ENCODE results near the gene PLXNB1.

The PLXNB1 gene

GRCh38 chr3:48428572-48429316, 1.1 kb downstream of the PLXNB1 start:
- peak in 1 of 2 donors; percentile 28 for DNase-seq (ENCODE audit: low read depth in 2 of 2)
- H3K4me3 ChIP-seq (replicated peaks in 1 of 2; ENCODE audit: low read depth in 2 of 2, low read length in 2 of 2), result peak overlapping the region; percentile 63 to 66
- TF ChIP-seq, protein P1, sequence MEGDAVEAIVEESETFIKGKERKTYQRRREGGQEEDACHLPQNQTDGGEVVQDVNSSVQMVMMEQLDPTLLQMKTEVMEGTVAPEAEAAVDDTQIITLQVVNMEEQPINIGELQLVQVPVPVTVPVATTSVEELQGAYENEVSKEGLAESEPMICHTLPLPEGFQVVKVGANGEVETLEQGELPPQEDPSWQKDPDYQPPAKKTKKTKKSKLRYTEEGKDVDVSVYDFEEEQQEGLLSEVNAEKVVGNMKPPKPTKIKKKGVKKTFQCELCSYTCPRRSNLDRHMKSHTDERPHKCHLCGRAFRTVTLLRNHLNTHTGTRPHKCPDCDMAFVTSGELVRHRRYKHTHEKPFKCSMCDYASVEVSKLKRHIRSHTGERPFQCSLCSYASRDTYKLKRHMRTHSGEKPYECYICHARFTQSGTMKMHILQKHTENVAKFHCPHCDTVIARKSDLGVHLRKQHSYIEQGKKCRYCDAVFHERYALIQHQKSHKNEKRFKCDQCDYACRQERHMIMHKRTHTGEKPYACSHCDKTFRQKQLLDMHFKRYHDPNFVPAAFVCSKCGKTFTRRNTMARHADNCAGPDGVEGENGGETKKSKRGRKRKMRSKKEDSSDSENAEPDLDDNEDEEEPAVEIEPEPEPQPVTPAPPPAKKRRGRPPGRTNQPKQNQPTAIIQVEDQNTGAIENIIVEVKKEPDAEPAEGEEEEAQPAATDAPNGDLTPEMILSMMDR (IDR thresholded peaks at IDR 0.05; ENCODE audit: low read depth, low read length), result no peak

GRCh38 chr3:48428088-48428571, 1.8 kb downstream of the PLXNB1 start:
- TF ChIP-seq, protein P1 (IDR thresholded peaks at IDR 0.05; ENCODE audit: low read depth, low read length), result no peak
- DNase-seq (ENCODE audit: low read depth in 2 of 2), result no peak
- peak overlapping the region; percentile 63 to 66 for H3K4me3 ChIP-seq (replicated peaks in 1 of 2; ENCODE audit: low read depth in 2 of 2, low read length in 2 of 2)

- TF ChIP-seq, protein P1 (IDR thresholded peaks at IDR 0.05; ENCODE audit: low read depth, low read length), result no peak
- no peak for DNase-seq (ENCODE audit: low read depth in 2 of 2)
- H3K4me3 ChIP-seq (replicated peaks in 1 of 2; ENCODE audit: low read depth in 2 of 2, low read length in 2 of 2), result no peak overlapping the region
These were observed 2.3 kb downstream of the PLXNB1 start for GRCh38 chr3:48427630-48427962.

GRCh38 chr3:48426944-48427629, 2.8 kb downstream of the PLXNB1 start:
- peak; percentile 19 to 31 for DNase-seq (ENCODE audit: low read depth in 2 of 2)
- no peak overlapping the region for H3K4me3 ChIP-seq (replicated peaks in 1 of 2; ENCODE audit: low read depth in 2 of 2, low read length in 2 of 2)
- TF ChIP-seq, protein P1 (IDR thresholded peaks at IDR 0.05; ENCODE audit: low read depth, low read length), result no peak

GRCh38 chr3:48426401-48426909, 3.4 kb downstream of the PLXNB1 start:
- TF ChIP-seq, protein P1 (IDR thresholded peaks at IDR 0.05; ENCODE audit: low read depth, low read length), result no peak
- no peak for DNase-seq (ENCODE audit: low read depth in 2 of 2)
- H3K4me3 ChIP-seq (replicated peaks in 1 of 2; ENCODE audit: low read depth in 2 of 2, low read length in 2 of 2), result no peak overlapping the region

DNA sequence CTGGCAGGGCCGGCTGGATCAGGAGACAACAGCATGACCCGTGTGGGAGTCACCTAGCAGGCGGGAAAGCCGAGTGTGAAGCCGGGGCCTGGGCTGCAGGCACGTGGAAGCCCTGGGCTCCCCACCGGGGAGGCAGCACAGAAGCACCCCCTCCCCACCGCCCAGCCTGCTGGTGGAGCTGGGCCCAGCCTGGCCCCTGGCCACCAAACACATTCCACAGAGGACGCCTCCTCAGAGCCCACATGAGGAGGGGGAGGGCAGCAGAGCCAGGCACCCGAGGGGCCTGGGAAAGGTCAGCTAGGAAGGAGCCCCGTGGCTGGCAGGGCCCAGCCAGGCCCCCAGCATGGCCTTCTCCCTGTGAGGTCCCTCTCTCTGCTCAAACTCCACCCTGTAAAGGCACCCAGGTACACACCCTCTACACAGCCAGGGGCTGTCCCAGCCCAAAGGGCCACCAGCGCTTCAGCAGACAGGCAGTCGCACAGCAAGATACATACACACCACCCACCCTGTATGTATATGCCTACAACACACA, 4.5 kb downstream of the PLXNB1 start:
- no peak overlapping the region for H3K4me3 ChIP-seq (replicated peaks in 1 of 2; ENCODE audit: low read depth in 2 of 2, low read length in 2 of 2)
- TF ChIP-seq, protein P1 (IDR thresholded peaks at IDR 0.05; ENCODE audit: low read depth, low read length), result no peak
- peak in 1 of 2 donors; percentile 38 for DNase-seq (ENCODE audit: low read depth in 2 of 2)
